GM13976 (cell line): ENCODE results near the gene CALHM1.

Experiments
- DNase-seq: peaks from one replicate; pipeline ENCODE4 v3.0.0; 2012; ENCODE audit warnings: low spot score
- CTCF ChIP-seq: IDR thresholded peaks from 2 replicates; pipeline ENCODE4 v1.5.1; 2012; ENCODE audit warnings: borderline replicate concordance, mild to moderate bottlenecking; ENCODE audit not compliant: insufficient read depth; ENCODE audit errors: extremely low read depth, missing control alignments, control extremely low read depth
- in situ Hi-C: fragments of 300-500 bp; cut with MboI; formaldehyde crosslinking; loops from one replicate; pipeline ENCODE4 v1.12.0; 2022; ENCODE audit warnings: low sequenced_read_pairs, mixed read lengths, inconsistent platforms; ENCODE audit not compliant: unreplicated experiment

Gene CALHM1

GRCh38 chr10:103474077-103474476 is 15.4 kb upstream of the CALHM1 start:
- in situ Hi-C loops = no loop called here

GRCh38 chr10:103473261-103473671 is 14.6 kb upstream of the CALHM1 start:
- in situ Hi-C loops = no loop called here
- TF ChIP-seq CTCF = no peak
- no peak for DNase-seq

More at GRCh38 chr10:103474077-103474476, 15.4 kb upstream of the CALHM1 start:
- TF ChIP-seq CTCF = no peak
- no peak for DNase-seq

GRCh38 chr10:103472005-103472404 is 13.3 kb upstream of the CALHM1 start:
- in situ Hi-C loops = no loop called here
- no peak for TF ChIP-seq CTCF
- peak; percentile 77 for DNase-seq

GRCh38 chr10:103470761-103471653 is 12.3 kb upstream of the CALHM1 start:
- in situ Hi-C loops = no loop called here
- TF ChIP-seq CTCF = no peak
- DNase-seq = peak; percentile 88

GRCh38 chr10:103469201-103469600 is 10.5 kb upstream of the CALHM1 start:
- in situ Hi-C loops = no loop called here
- TF ChIP-seq CTCF = no peak
- DNase-seq = no peak

- peak; percentile 69 for DNase-seq
- TF ChIP-seq CTCF = no peak
- in situ Hi-C loops = no loop called here
These were observed 8.7 kb upstream of the CALHM1 start for GRCh38 chr10:103467406-103467805.
